ENCODE data around the gene KREMEN2.

GRCh38 chr16:3014971-3015370 lies 50.9 kb downstream of the KREMEN2 start:
- TF ChIP-seq ELK1 (IDR thresholded peaks at IDR 0.05; ENCODE audit: low read depth, low read length) (no peak), POLR2A (IDR thresholded peaks at IDR 0.05; ENCODE audit: low read length) (no peak), RCOR1 (IDR thresholded peaks at IDR 0.05; ENCODE audit: low read depth, low read length) (no peak), HMGXB4 (CRISPR knock-in tag; IDR thresholded peaks at IDR 0.05; ENCODE audit: borderline replicate concordance) (no peak), CTCF (IDR thresholded peaks at IDR 0.05) (no peak), E2F6 (IDR thresholded peaks at IDR 0.05; ENCODE audit: borderline replicate concordance, low read depth) (no peak), EP300 (IDR thresholded peaks at IDR 0.05) (no peak), CEBPB (IDR thresholded peaks at IDR 0.05) (no peak), KDM5A (IDR thresholded peaks at IDR 0.05) (no peak), MAZ (IDR thresholded peaks at IDR 0.05; ENCODE audit: borderline replicate concordance, low read depth, low read length) (no peak)
